NT2/D1 (cell line): ENCODE results near the gene SMIM24.
A peak's percentile ranks its signal among the peaks of the same experiment; 100 is the strongest.

ENCODE experiments used
- DNase-seq: peaks from one replicate; pipeline ENCODE4 v3.0.0-alpha.2; 2011; ENCODE audit warnings: low read depth, low spot score
- H3K27me3 ChIP-seq: 2 replicates; pipeline ENCODE4 v1.6.0; 2011; ENCODE audit warnings: mild to moderate bottlenecking; ENCODE audit not compliant: insufficient read length, insufficient read depth
- H3K36me3 ChIP-seq: 2 replicates; pipeline ENCODE4 v1.6.1; 2011; ENCODE audit warnings: mild to moderate bottlenecking, low read length, mixed read lengths; ENCODE audit not compliant: insufficient read depth, insufficient read length
- H3K4me1 ChIP-seq: 2 replicates; pipeline ENCODE4 v1.5.1; 2011; ENCODE audit not compliant: insufficient read depth, insufficient read length
- H3K4me3 ChIP-seq: 2 replicates; pipeline ENCODE4 v1.5.1; 2011; ENCODE audit warnings: low read depth; ENCODE audit not compliant: insufficient read length
- H3K9ac ChIP-seq: 2 replicates; pipeline ENCODE4 v1.6.0; 2011; ENCODE audit warnings: low read depth; ENCODE audit not compliant: insufficient read length
- H3K9me3 ChIP-seq: 2 replicates; pipeline ENCODE4 v1.5.1; 2011; ENCODE audit warnings: mild to moderate bottlenecking, low read length; ENCODE audit not compliant: insufficient read depth
- SUZ12 ChIP-seq: IDR thresholded peaks from 2 replicates; pipeline ENCODE4 v1.6.1; 2011; ENCODE audit not compliant: insufficient read length, insufficient read depth; ENCODE audit errors: extremely low read depth
- YY1 ChIP-seq: IDR thresholded peaks from 2 replicates; pipeline ENCODE4 v1.6.1; 2011; ENCODE audit not compliant: insufficient read length, insufficient read depth
- ZNF274 ChIP-seq: IDR thresholded peaks from 2 replicates; pipeline ENCODE4 v1.6.1; 2011; ENCODE audit warnings: mild to moderate bottlenecking, low read depth, low read length

Gene SMIM24

GRCh38 chr19:3500429-3501101, 20.2 kb upstream of the SMIM24 start, which contains the start of gene DOHH:
DOHH (minus strand) TSS chr19:3500674; CDS start chr19:3496814, 3,860 bp downstream.
- no peaks in the 10 kb centered on the region for H3K9me3 ChIP-seq

GRCh38 chr19:3499738-3500428, 19.6 kb upstream of the SMIM24 start:
- TF ChIP-seq ZNF274: no peak
- Histone ChIP-seq H3K9me3 (no peaks in the 10 kb centered on the region), H3K4me3 (peak overlapping the region; percentile 97), H3K9ac (peak overlapping the region; percentile 97), H3K36me3 (peaks cover 41% of the 10 kb centered on the region), H3K4me1 (peaks cover 2% of the 10 kb centered on the region), H3K27me3 (no peaks in the 10 kb centered on the region)
- no peak for DNase-seq

More at GRCh38 chr19:3500429-3501101, 20.2 kb upstream of the SMIM24 start, which contains the start of gene DOHH:
- peak within 1 kb of the TSS; percentile 97 for H3K4me3 ChIP-seq
- peak within 1 kb of the TSS; percentile 97 for H3K9ac ChIP-seq
- H3K4me1 ChIP-seq: peaks cover 2% of the 10 kb centered on the region
- no peaks in the 10 kb centered on the region for H3K27me3 ChIP-seq
- TF ChIP-seq YY1 (peak; percentile 93), SUZ12 (no peak)
- DNase-seq: peak; percentile 96
- peaks cover 36% of the 10 kb centered on the region for H3K36me3 ChIP-seq

- no peak overlapping the region for H3K9ac ChIP-seq
- peaks cover 57% of the 10 kb centered on the region for H3K36me3 ChIP-seq
- no peak overlapping the region for H3K4me3 ChIP-seq
- no peaks in the 10 kb centered on the region for H3K9me3 ChIP-seq
- no peaks in the 10 kb centered on the region for H3K27me3 ChIP-seq
- TF ChIP-seq ZNF274 (no peak), YY1 (no peak), SUZ12 (no peak)
- DNase-seq: no peak
- peaks cover 10% of the 10 kb centered on the region for H3K4me1 ChIP-seq
Observed at GRCh38 chr19:3497757-3498520, 17.6 kb upstream of the SMIM24 start.

- DNase-seq: no peak
- Histone ChIP-seq H3K36me3 (peaks cover 70% of the 10 kb centered on the region), H3K4me1 (peaks cover 17% of the 10 kb centered on the region), H3K4me3 (no peak overlapping the region), H3K9ac (no peak overlapping the region), H3K27me3 (no peaks in the 10 kb centered on the region), H3K9me3 (no peaks in the 10 kb centered on the region)
- TF ChIP-seq SUZ12: no peak
- TF ChIP-seq YY1: no peak
- TF ChIP-seq ZNF274: no peak
Observed at GRCh38 chr19:3496392-3497273, 16.3 kb upstream of the SMIM24 start.

GRCh38 chr19:3494559-3494958, 14.2 kb upstream of the SMIM24 start:
- H3K9me3 ChIP-seq: no peaks in the 10 kb centered on the region
- peaks cover 26% of the 10 kb centered on the region for H3K4me1 ChIP-seq
- TF ChIP-seq ZNF274 (no peak), SUZ12 (no peak), YY1 (no peak)
- H3K4me3 ChIP-seq: no peak overlapping the region
- H3K9ac ChIP-seq: peak overlapping the region; percentile 50
- DNase-seq: no peak
- H3K36me3 ChIP-seq: peaks cover 87% of the 10 kb centered on the region
- H3K27me3 ChIP-seq: no peaks in the 10 kb centered on the region

- peaks cover 84% of the 10 kb centered on the region for H3K36me3 ChIP-seq
Observed at GRCh38 chr19:3494051-3494450, 13.7 kb upstream of the SMIM24 start.

GRCh38 chr19:3493651-3494050, 13.3 kb upstream of the SMIM24 start:
- no peak for DNase-seq
- Histone ChIP-seq H3K4me1 (peaks cover 26% of the 10 kb centered on the region), H3K36me3 (peaks cover 81% of the 10 kb centered on the region), H3K27me3 (no peaks in the 10 kb centered on the region), H3K9me3 (no peaks in the 10 kb centered on the region), H3K4me3 (no peak overlapping the region), H3K9ac (no peak overlapping the region)
- TF ChIP-seq YY1: no peak
- no peak for TF ChIP-seq SUZ12
- TF ChIP-seq ZNF274: no peak

More at GRCh38 chr19:3494051-3494450, 13.7 kb upstream of the SMIM24 start:
- TF ChIP-seq ZNF274: no peak
- TF ChIP-seq YY1: no peak
- TF ChIP-seq SUZ12: no peak
- Histone ChIP-seq H3K9ac (no peak overlapping the region), H3K4me3 (no peak overlapping the region), H3K27me3 (no peaks in the 10 kb centered on the region), H3K4me1 (peaks cover 26% of the 10 kb centered on the region), H3K9me3 (no peaks in the 10 kb centered on the region)
- DNase-seq: no peak
